ENCODE data around the gene ANKLE1.

- TF ChIP-seq GABPB1 (CRISPR knock-in tag; IDR thresholded peaks at IDR 0.05) (no peak), FOXK1 (CRISPR knock-in tag; IDR thresholded peaks at IDR 0.05) (no peak), TCF7 (CRISPR knock-in tag; IDR thresholded peaks at IDR 0.05; ENCODE audit: low read depth) (no peak), CTCF (IDR thresholded peaks at IDR 0.05) (no peak), TEAD1 (CRISPR knock-in tag; IDR thresholded peaks at IDR 0.05) (no peak), ZNF512 (CRISPR knock-in tag; IDR thresholded peaks at IDR 0.05; ENCODE audit: borderline replicate concordance) (no peak), ATF6 (CRISPR knock-in tag; IDR thresholded peaks at IDR 0.05) (no peak), FOXP1 (CRISPR knock-in tag; IDR thresholded peaks at IDR 0.05; ENCODE audit: borderline replicate concordance) (no peak), PRDM15 (CRISPR knock-in tag; IDR thresholded peaks at IDR 0.05) (no peak), KAT7 (CRISPR knock-in tag; IDR thresholded peaks at IDR 0.05; ENCODE audit: borderline replicate concordance) (no peak), ZNF416 (CRISPR knock-in tag; IDR thresholded peaks at IDR 0.05) (no peak), ELF4 (CRISPR knock-in tag; IDR thresholded peaks at IDR 0.05; ENCODE audit: low read depth) (no peak), CBFB (CRISPR knock-in tag; IDR thresholded peaks at IDR 0.05; ENCODE audit: low read depth) (no peak), USF1 (CRISPR knock-in tag; IDR thresholded peaks at IDR 0.05) (no peak)
Measured at GRCh38 chr19:17323300-17323963, 41.7 kb downstream of the ANKLE1 start.

Data from WTC11 (cell line).